ENCODE data around the gene BFSP1. TPM values are rescaled to one million over a fixed set of nuclear protein-coding genes. Genes with fewer than 3 reads are reported as not detected.

BFSP1 gene
- total RNA-seq, 2 donors from 2014 or later: 0.52 to 0.99 TPM

DNA sequence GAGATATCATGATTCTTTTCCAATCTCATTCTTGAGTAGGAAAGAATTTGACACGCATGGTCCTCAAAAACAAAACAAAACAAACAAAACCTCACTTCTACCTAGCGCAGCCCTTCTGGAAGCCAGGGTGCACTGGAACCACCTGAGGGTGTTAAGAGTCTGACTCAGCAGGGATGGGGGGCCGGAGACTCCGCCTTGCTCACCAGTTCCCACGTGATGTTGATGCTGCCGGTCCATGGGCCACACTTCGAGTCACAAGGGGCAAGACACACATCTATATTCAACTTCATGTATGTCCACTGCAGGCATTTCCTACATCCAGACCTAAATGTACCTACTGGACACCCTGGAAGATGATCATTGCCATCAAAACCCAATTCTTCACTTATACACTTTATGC is 30.4 kb downstream of the BFSP1 start:
- Histone ChIP-seq H3K4me1 (peaks cover 12% of the 10 kb centered on the region), H3K27me3 (no peaks in the 10 kb centered on the region), H3K27ac (no peak overlapping the region), H3K9me3 (no peaks in the 10 kb centered on the region), H3K36me3 (replicated peaks in 1 of 2; ENCODE audit: insufficient read depth in 1 of 2, low read depth in 2 of 2) (no peaks in the 10 kb centered on the region), H3K4me3 (no peak overlapping the region)
- ATAC-seq (no peak), DNase-seq (no peak)
- 80 to 87% methylated on average over 7 of the region's 7 CpGs for WGBS, 2 donors
- no peak for TF ChIP-seq POLR2A (IDR thresholded peaks at IDR 0.05)
- TF ChIP-seq, protein P1, sequence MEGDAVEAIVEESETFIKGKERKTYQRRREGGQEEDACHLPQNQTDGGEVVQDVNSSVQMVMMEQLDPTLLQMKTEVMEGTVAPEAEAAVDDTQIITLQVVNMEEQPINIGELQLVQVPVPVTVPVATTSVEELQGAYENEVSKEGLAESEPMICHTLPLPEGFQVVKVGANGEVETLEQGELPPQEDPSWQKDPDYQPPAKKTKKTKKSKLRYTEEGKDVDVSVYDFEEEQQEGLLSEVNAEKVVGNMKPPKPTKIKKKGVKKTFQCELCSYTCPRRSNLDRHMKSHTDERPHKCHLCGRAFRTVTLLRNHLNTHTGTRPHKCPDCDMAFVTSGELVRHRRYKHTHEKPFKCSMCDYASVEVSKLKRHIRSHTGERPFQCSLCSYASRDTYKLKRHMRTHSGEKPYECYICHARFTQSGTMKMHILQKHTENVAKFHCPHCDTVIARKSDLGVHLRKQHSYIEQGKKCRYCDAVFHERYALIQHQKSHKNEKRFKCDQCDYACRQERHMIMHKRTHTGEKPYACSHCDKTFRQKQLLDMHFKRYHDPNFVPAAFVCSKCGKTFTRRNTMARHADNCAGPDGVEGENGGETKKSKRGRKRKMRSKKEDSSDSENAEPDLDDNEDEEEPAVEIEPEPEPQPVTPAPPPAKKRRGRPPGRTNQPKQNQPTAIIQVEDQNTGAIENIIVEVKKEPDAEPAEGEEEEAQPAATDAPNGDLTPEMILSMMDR (IDR thresholded peaks at IDR 0.05): no peak
- intact Hi-C loops (cut with DNase I): loop anchor here (10.0 kb wide), 1 partner anchor 494 kb away; no protein-coding TSS in a partner anchor

DNA sequence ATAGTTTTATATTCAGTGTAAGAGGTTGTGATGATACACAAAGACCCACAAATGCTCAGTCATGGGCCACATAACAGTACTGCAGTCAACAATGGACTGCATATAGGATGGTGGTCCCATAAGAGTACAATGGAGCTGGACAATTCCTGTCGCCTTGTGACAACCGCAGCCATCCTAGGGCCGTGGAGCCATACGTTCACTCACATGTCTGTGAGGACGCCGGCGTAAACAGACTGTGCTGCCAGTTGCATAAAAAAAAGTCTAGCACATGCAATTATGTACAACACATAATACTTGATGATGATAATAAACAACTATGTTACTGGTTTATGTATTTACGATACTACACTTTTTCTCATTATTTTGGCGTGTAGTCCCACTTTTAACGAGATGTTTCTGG is 30.9 kb downstream of the BFSP1 start:
- peaks cover 9% of the 10 kb centered on the region for H3K4me1 ChIP-seq

DNA sequence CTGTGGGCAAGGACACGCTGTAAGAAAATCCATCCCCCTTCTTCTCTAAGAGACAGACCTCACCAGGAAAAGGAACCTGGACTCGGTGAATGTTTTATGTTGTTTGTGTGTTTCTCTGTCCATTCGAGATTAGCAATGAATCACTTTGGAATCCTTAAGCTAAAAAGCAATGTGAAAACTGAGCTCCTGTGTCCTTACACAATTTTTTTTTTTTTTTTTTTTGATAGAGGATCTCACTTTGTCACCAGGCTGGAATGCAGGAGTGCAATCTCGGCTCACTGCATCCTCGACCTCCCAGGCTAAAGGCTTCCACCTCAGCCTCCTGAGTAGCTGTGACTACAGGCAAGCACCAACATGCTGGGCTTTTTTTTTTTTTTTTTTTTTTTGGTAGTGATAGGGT is 32.1 kb downstream of the BFSP1 start:
- Histone ChIP-seq H3K9me3 (no peaks in the 10 kb centered on the region), H3K4me1 (no peaks in the 10 kb centered on the region), H3K4me3 (no peak overlapping the region), H3K27ac (no peak overlapping the region), H3K27me3 (no peaks in the 10 kb centered on the region), H3K36me3 (replicated peaks in 1 of 2; ENCODE audit: insufficient read depth in 1 of 2, low read depth in 2 of 2) (no peaks in the 10 kb centered on the region)
- intact Hi-C loops (cut with DNase I): no loop called here
- TF ChIP-seq POLR2A (IDR thresholded peaks at IDR 0.05): no peak
- TF ChIP-seq, protein P1 (IDR thresholded peaks at IDR 0.05): no peak
- DNase-seq (no peak), ATAC-seq (no peak)
- 81 to 87% methylated on average over 5 of the region's 5 CpGs for WGBS, 2 donors

More for the DNA sequence above, 30.9 kb downstream of the BFSP1 start:
- 87 to 92% methylated on average over 10 of the region's 10 CpGs for WGBS, 2 donors
- H3K27me3 ChIP-seq: no peaks in the 10 kb centered on the region
- H3K9me3 ChIP-seq: no peaks in the 10 kb centered on the region
- no peak overlapping the region for H3K27ac ChIP-seq
- no peak for ATAC-seq
- no peaks in the 10 kb centered on the region for H3K36me3 ChIP-seq (replicated peaks in 1 of 2; ENCODE audit: insufficient read depth in 1 of 2, low read depth in 2 of 2)
- TF ChIP-seq, protein P1 (IDR thresholded peaks at IDR 0.05): no peak
- no peak for TF ChIP-seq POLR2A (IDR thresholded peaks at IDR 0.05)
- DNase-seq: no peak
- intact Hi-C loops (cut with DNase I): loop anchor here (10.0 kb wide), 1 partner anchor 495 kb away; no protein-coding TSS in a partner anchor
- no peak overlapping the region for H3K4me3 ChIP-seq

DNA sequence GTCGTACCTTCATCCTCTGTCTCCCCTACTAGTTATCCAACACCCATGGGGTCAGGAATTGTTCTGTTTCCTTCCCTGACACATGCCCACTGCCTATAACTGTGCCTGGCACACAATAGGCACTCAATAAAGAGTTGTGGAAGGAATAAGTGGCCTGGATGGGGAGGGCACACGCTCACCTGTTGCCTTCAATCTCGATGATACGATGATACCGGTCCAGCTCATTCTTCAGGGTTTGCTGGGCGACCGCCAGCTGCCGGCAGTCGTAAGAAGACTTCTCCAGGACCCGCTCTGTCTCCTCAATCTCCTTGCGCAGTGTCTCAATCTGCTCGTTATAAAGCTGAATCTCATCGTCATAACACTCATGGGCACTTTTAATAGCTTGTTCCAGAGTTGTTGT is 32.5 kb downstream of the BFSP1 start:
- 89 to 95% methylated on average over 13 of the region's 13 CpGs for WGBS, 2 donors
- Histone ChIP-seq H3K9me3 (no peaks in the 10 kb centered on the region), H3K27ac (no peak overlapping the region), H3K27me3 (no peaks in the 10 kb centered on the region), H3K4me1 (no peaks in the 10 kb centered on the region), H3K36me3 (replicated peaks in 1 of 2; ENCODE audit: insufficient read depth in 1 of 2, low read depth in 2 of 2) (no peaks in the 10 kb centered on the region), H3K4me3 (no peak overlapping the region)
- ATAC-seq: no peak
- no peak for DNase-seq
- TF ChIP-seq POLR2A (IDR thresholded peaks at IDR 0.05): no peak
- TF ChIP-seq, protein P1 (IDR thresholded peaks at IDR 0.05): no peak
- intact Hi-C loops (cut with DNase I): no loop called here

DNA sequence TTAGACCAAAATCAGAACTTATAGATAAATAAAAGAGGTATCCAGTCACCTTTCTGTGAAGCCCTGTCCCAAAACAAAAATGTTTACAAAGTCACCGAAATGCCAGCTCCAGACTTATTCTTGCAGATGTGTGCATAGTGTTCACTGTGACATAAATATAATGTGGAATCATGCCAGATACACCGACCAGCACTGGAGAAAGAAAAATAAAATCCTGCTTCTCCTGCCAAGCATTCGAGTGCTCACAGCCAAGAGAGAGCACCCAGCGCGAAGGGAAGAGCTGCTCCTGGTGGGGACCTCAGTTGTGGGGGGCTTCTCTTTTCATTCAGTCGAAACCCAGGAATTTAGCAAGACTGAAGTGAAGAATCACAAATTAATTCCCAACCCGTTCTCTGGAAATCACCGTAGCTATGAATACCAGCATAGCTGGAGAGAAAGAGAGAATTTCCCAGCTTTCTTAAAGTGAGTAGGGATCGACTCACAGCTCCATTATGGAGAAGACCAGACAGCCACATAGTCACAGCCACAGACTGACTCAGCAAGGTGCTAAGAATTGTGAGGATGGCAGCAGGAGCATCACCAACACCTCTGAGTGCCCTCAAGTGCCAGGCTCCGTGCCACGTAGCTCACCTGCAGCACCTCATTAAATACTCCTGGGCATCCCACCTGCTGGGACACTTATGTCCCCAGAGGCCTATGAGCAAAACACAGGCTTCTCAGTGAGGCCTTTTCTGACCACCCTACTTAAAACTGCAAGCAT is 33.2 kb downstream of the BFSP1 start:
- DNase-seq: no peak

More for the DNA sequence above, 33.2 kb downstream of the BFSP1 start:
- ATAC-seq: no peak
- Histone ChIP-seq H3K27me3 (no peaks in the 10 kb centered on the region), H3K36me3 (replicated peaks in 1 of 2; ENCODE audit: insufficient read depth in 1 of 2, low read depth in 2 of 2) (no peaks in the 10 kb centered on the region), H3K4me1 (no peaks in the 10 kb centered on the region), H3K27ac (no peak overlapping the region), H3K4me3 (no peak overlapping the region), H3K9me3 (no peaks in the 10 kb centered on the region)
- TF ChIP-seq, protein P1 (IDR thresholded peaks at IDR 0.05): no peak
- TF ChIP-seq POLR2A (IDR thresholded peaks at IDR 0.05): no peak
- intact Hi-C loops (cut with DNase I): no loop called here
- WGBS, 2 donors: 36 to 50% methylated on average over 11 of the region's 11 CpGs
